Measurements from ENCODE around the gene RTCA.
A peak's percentile ranks its signal among the peaks of the same experiment; 100 is the strongest.
"Not testable (repeated sequence)": the region's sequence is repeated elsewhere in the genome, so short reads cannot be mapped to it uniquely, and the experiment has no call there.

RTCA gene

GRCh38 chr1:100264081-100264480 is 1.9 kb upstream of the RTCA start:
- DNase-seq, result not testable (repeated sequence)

- DNase-seq, result no peak
These were observed 470 bp upstream of the RTCA start for GRCh38 chr1:100265562-100265930.

GRCh38 chr1:100266741-100267140 is 725 bp downstream of the RTCA start:
- DNase-seq, result no peak

GRCh38 chr1:100267284-100267683 is 1.3 kb downstream of the RTCA start:
- no peak for DNase-seq

- DNase-seq, result no peak
These were observed 2.2 kb downstream of the RTCA start for GRCh38 chr1:100268202-100268601.

GRCh38 chr1:100277866-100278265 is 11.8 kb downstream of the RTCA start:
- DNase-seq, result no peak

- no peak for DNase-seq
These were observed 13.4 kb downstream of the RTCA start for GRCh38 chr1:100279358-100279923.

GRCh38 chr1:100279954-100280682 is 14.1 kb downstream of the RTCA start:
- no peak for DNase-seq

- DNase-seq, result no peak
These were observed 18.6 kb downstream of the RTCA start for GRCh38 chr1:100284591-100284990.

- no peak for DNase-seq
These were observed 21.1 kb downstream of the RTCA start for GRCh38 chr1:100287162-100287561.

- DNase-seq, result no peak
These were observed 24.3 kb downstream of the RTCA start for GRCh38 chr1:100290291-100290690.

GRCh38 chr1:100292711-100293110 is 26.7 kb downstream of the RTCA start:
- DNase-seq, result no peak

GRCh38 chr1:100296140-100296539 is 30.1 kb downstream of the RTCA start:
- DNase-seq, result no peak

- DNase-seq, result not testable (repeated sequence)
These were observed 31.0 kb downstream of the RTCA start for GRCh38 chr1:100296997-100297396.

- no peak for DNase-seq
These were observed 32.5 kb downstream of the RTCA start for GRCh38 chr1:100298512-100298911.

- DNase-seq, result no peak
These were observed 33.7 kb downstream of the RTCA start for GRCh38 chr1:100299521-100300222.

GRCh38 chr1:100300691-100301090 is 34.7 kb downstream of the RTCA start:
- DNase-seq, result no peak

GRCh38 chr1:100302739-100303138 is 36.7 kb downstream of the RTCA start:
- no peak for DNase-seq

GRCh38 chr1:100304227-100304626 is 38.2 kb downstream of the RTCA start:
- DNase-seq, result no peak

GRCh38 chr1:100304921-100305320 is 38.9 kb downstream of the RTCA start:
- peak; percentile 18 for DNase-seq

- DNase-seq, result no peak
These were observed 39.9 kb downstream of the RTCA start for GRCh38 chr1:100305954-100306353.

- no peak for DNase-seq
These were observed 40.8 kb downstream of the RTCA start for GRCh38 chr1:100306735-100307313.

GRCh38 chr1:100308777-100309176 is 42.8 kb downstream of the RTCA start:
- DNase-seq, result no peak

- no peak for DNase-seq
These were observed 43.8 kb downstream of the RTCA start for GRCh38 chr1:100309863-100310262.
